KG1 (cell line): ENCODE data around the gene RBL2.
"Not testable (repeated sequence)": the region's sequence is repeated elsewhere in the genome, so short reads cannot be mapped to it uniquely, and the experiment has no call there.

ENCODE experiments used
- DNase-seq: peaks from one replicate; lab custom pipeline; 2025; lab: John Stamatoyannopoulos, UW

The RBL2 gene

GRCh38 chr16:53539346-53539745, 105.1 kb downstream of the RBL2 start:
- DNase-seq, result not testable (repeated sequence)

- DNase-seq, result not testable (repeated sequence)
Observed at GRCh38 chr16:53539759-53540718, 105.8 kb downstream of the RBL2 start.
